GM19372 (cell line): ENCODE measurements around the gene ARHGEF4.

ENCODE experiments used
- ATAC-seq: cut with Tn5 transposase; IDR thresholded peaks from one replicate; pipeline ENCODE4 v1.9.1; 2021; ENCODE audit warnings: mild to moderate bottlenecking, low read depth, moderate library complexity; ENCODE audit not compliant: unreplicated experiment

The ARHGEF4 gene

GRCh38 chr2:130913891-130914290, 77.2 kb downstream of the ARHGEF4 start:
- ATAC-seq: no peak

DNA sequence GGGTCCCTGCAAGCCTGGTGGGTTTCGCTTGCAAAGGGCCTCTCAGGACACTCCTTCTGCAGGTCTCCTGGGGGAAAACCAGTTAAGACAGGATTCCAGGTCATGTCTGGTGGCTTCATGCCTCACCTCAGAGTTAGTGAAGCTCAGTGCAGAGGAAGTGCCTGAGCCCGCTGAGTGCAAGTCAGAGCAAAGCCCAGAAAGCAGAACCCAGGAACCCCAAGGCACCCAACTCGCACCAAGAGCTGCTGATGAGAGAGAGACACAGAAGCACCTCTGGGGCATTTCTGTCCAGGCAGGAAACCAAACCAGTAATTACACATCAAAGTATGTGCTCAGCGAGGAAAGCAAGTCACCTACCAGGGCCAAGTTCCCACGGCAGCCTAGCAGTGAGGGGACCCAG, 78.4 kb downstream of the ARHGEF4 start:
- ATAC-seq: no peak

GRCh38 chr2:130915595-130916437, 79.1 kb downstream of the ARHGEF4 start:
- ATAC-seq: no peak

DNA sequence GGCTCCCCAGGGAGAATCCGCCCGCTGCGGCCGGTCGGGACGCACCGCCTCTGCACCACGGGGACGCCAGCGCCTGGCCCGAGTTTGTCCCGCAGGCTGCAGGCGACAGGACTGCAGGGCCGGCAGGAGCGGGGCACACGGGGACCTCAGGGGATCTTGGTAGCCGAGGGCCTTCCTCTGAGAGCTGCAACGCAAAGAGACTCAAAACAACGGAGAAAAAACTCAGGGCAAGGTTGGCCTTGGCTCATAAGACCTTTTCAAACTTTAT, 79.7 kb downstream of the ARHGEF4 start:
- no peak for ATAC-seq

GRCh38 chr2:130917006-130917688, 80.4 kb downstream of the ARHGEF4 start:
- no peak for ATAC-seq

DNA sequence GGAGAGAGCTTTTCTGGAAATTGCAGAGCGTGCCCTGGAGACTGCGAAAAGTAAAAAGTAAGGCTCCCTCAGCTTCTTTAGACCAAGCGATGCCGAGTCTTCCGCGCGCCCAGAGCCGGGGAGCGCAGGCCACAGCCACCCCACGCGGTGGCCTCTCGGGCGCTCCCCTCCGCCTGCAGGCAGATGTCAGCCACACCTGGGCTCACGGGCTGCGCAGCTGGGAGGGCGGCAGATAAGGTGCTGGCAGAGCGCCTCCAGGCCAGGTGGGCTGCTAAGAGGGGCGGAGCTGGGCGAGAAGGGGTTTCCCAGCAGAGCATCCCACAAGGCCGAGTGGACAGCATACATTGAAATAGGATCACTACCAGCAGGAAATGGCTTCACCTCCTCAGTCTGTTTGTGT, 81.7 kb downstream of the ARHGEF4 start:
- no peak for ATAC-seq

GRCh38 chr2:130920415-130921163, 83.9 kb downstream of the ARHGEF4 start:
- no peak for ATAC-seq

DNA sequence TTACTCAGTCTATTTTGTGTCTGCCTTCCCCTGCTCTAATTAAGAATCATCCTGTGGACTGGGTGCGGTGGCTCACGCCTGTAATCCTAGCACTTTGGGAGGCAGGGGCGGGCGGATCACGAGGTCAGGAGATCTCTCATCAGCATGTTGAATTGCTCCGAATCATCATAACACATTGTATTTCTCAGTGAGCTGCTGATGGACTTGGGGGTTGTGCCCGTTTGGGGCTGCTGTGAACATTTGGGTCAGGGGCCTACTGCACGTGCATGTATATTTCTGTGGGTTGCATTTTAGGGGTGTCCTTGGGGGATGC, 84.4 kb downstream of the ARHGEF4 start:
- no peak for ATAC-seq

DNA sequence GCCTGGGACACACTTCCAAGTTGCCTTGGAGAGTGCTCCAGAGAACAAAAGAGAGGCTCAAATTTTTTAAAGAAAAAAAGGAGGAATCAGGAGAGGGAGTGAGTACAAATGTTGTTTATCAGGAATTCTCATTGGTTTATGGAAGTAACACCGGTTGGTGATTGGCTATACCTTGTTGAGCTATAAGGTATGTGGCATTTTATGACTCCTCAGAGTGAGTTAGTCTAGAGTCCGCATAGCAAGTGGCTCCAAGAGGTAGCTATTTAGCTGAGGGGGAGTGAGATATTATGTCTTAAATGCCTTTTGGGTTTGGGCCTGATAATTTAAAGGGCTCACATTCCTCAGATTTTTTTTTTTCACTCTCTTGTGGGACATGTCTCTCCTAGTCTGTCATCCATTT, 85.7 kb downstream of the ARHGEF4 start:
- ATAC-seq: no peak

- ATAC-seq: no peak
Measured at GRCh38 chr2:130928385-130928784, 91.7 kb downstream of the ARHGEF4 start.

DNA sequence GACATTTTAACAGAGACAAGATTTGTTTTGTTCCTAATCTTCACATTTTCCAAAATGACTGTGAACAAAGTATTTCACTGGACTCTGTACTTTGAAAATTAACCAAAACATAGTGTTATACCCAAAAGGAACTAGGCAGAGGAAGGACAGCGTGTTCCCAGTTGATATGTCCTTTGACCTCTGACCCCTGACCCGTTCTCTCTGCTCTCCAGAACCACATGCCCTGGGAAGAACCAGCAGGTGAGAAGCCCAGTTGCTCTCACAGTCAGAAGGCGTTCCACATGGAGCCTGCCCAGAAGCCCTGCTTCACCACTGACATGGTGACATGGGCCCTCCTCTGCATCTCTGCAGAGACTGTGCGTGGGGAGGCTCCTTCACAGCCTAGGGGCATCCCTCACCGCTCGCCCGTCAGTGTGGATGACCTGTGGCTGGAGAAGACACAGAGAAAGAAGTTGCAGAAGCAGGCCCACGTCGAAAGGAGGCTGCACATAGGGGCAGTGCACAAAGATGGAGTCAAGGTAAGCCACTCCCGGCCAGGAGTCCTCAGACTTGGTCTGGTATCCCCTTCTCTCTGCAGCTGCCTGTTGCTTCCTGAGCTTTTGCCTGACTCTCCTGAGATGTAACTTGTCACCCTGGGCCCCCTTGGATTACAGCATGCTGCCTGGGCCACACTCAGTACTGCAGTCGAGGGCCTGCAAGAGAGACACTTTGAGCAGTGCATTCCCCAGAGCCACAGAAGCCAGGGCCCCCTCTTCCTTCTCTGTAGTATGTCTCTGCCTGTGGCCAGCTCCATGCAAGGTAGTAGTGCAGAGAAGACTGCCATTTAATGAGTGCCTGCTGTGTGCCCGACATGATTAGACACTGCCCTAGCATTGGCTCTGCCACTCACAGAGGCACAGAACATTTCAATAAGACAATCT, 94.3 kb downstream of the ARHGEF4 start:
- no peak for ATAC-seq

- no peak for ATAC-seq
Measured at GRCh38 chr2:130933501-130933900, 96.8 kb downstream of the ARHGEF4 start.

- no peak for ATAC-seq
Measured at GRCh38 chr2:130936451-130936850, 99.7 kb downstream of the ARHGEF4 start.

DNA sequence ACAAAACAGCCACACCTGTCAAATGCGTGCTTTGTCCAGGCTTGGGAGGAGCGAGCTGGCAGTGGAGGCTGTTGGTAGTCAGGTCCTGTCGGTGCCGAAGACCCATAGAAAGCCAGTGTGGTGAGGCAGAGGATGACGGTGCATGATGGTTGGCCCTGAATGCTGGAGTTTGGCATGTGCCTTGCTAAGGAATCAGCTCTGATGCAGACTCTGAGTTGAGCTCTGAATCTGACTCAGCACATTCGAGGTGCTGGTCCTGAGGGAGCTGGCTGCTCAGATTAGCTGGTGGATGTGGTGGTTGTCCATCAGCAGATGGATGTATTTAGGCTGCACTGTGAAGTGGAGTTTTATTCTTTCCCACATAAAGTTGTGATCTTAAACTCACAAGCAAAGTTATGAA, 111.3 kb downstream of the ARHGEF4 start:
- no peak for ATAC-seq

GRCh38 chr2:130949954-130950353, 113.2 kb downstream of the ARHGEF4 start:
- no peak for ATAC-seq

- ATAC-seq: no peak
Measured at GRCh38 chr2:130951018-130951417, 114.3 kb downstream of the ARHGEF4 start.

- ATAC-seq: no peak
Measured at GRCh38 chr2:130954873-130955272, 118.2 kb downstream of the ARHGEF4 start.

DNA sequence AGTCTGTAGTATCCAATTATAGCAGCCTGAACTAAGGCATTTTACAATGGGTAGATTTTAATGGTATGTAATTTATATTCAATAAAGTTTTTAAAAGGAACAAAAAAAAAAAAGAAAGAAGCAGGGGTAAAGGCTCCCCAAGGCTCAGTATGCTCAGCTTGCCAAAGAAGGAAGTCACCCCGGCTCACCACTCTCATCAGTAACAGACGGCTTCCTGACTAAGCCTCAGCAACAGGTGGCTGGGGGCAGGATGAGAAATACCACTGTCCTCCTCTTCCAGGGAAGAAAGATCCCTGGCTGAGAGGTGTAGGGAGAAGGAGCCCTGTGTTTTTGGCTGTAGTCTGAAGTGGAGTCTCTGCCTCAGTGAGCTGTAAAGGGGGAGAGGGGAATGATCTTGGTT, 121.2 kb downstream of the ARHGEF4 start:
- no peak for ATAC-seq

- no peak for ATAC-seq
Measured at GRCh38 chr2:130963196-130963848, 126.6 kb downstream of the ARHGEF4 start.
